CD4-positive, alpha-beta T cell treated with Interleukin-2 at 100 ng/mL for 4 hours (primary cell): ENCODE data around the gene NBDY.
A peak's percentile ranks its signal among the peaks of the same experiment; 100 is the strongest.
"Not testable (repeated sequence)": the region's sequence is repeated elsewhere in the genome, so short reads cannot be mapped to it uniquely, and the experiment has no call there.

ENCODE experiments used
- DNase-seq: peaks from one replicate; pipeline ENCODE4 v3.0.0-alpha.2; 2020; ENCODE audit warnings: low spot score

NBDY gene

GRCh38 chrX:56802428-56802827 lies 73.4 kb downstream of the NBDY start:
- DNase-seq, result no peak

GRCh38 chrX:56802921-56803849 lies 74.1 kb downstream of the NBDY start:
- peak; percentile 50 for DNase-seq

GRCh38 chrX:56803850-56804681 lies 75.0 kb downstream of the NBDY start:
- no peak for DNase-seq

GRCh38 chrX:56804867-56805266 lies 75.8 kb downstream of the NBDY start:
- DNase-seq, result no peak

GRCh38 chrX:56805399-56805798 lies 76.4 kb downstream of the NBDY start:
- no peak for DNase-seq

GRCh38 chrX:56806176-56806575 lies 77.1 kb downstream of the NBDY start:
- not testable (repeated sequence) for DNase-seq

GRCh38 chrX:56811599-56811998 lies 82.6 kb downstream of the NBDY start:
- no peak for DNase-seq

GRCh38 chrX:56812515-56813105 lies 83.6 kb downstream of the NBDY start:
- peak; percentile 55 for DNase-seq

GRCh38 chrX:56813318-56813837 lies 84.3 kb downstream of the NBDY start:
- peak; percentile 60 for DNase-seq

GRCh38 chrX:56817179-56817578 lies 88.1 kb downstream of the NBDY start:
- no peak for DNase-seq

GRCh38 chrX:56826020-56826419 lies 97.0 kb downstream of the NBDY start:
- no peak for DNase-seq

- no peak for DNase-seq
These were observed 104.6 kb downstream of the NBDY start for GRCh38 chrX:56833626-56834025.

GRCh38 chrX:56853436-56853835 lies 124.4 kb downstream of the NBDY start:
- no peak for DNase-seq

- no peak for DNase-seq
These were observed 128.0 kb downstream of the NBDY start for GRCh38 chrX:56857042-56857441.

GRCh38 chrX:56860888-56861287 lies 131.8 kb downstream of the NBDY start:
- DNase-seq, result no peak
